Tibial nerve (tissue), 4 donors: ENCODE results near the gene IL13RA2.
A peak's percentile ranks its signal among the peaks of the same experiment; 100 is the strongest.

Experiments used
- CTCF ChIP-seq, 5 experiments: fragments of 200-600 bp in 3 of 5; fragments of 450-650 bp in 2 of 5; sonication (generic) in 3 of 5; IDR thresholded peaks; one replicate each; pipeline ENCODE4 v1.5.1; 2016 to 2019; ENCODE audit warnings: antibody characterized with exemption in 5 of 5, mild to moderate bottlenecking in 3 of 5, moderate library complexity in 2 of 5
- EP300 ChIP-seq, 2 donors: sonication (generic); formaldehyde crosslinking; IDR thresholded peaks; one replicate each; pipeline ENCODE4 v1.6.1; 2017; ENCODE audit warnings: antibody characterized with exemption in 2 of 2, mild to moderate bottlenecking in 1 of 2

- TF ChIP-seq CTCF (IDR thresholded peaks at IDR 0.05) (peak in 4 of 5 experiments; percentile 17 to 38 (median 28)), EP300 (IDR thresholded peaks at IDR 0.05) (no peak)
Observed at GRCh38 chrX:114959729-114960128, 57.7 kb downstream of the IL13RA2 start.
